ENCODE results near the gene CNTFR.

The CNTFR gene

GRCh38 chr9:34635556-34635955, 46.0 kb upstream of the CNTFR start:
- H3K36me3 Mint-ChIP-seq (ENCODE audit: low read depth) = peaks cover 6% of the 10 kb centered on the region
- H3K27me3 Mint-ChIP-seq (ENCODE audit: low read depth) = peaks cover 26% of the 10 kb centered on the region
- H3K27ac Mint-ChIP-seq = no peak overlapping the region
- H3K4me1 Mint-ChIP-seq = peaks cover 31% of the 10 kb centered on the region
- no peaks in the 10 kb centered on the region for H3K9me3 Mint-ChIP-seq
- no peak for TF ChIP-seq CTCF (IDR thresholded peaks at IDR 0.05; ENCODE audit: unreplicated experiment in 3 of 3)
- peak overlapping the region; percentile 71 to 80 (median 78) for H3K4me3 Mint-ChIP-seq

GRCh38 chr9:34634551-34635248, 45.2 kb upstream of the CNTFR start:
- H3K9me3 Mint-ChIP-seq = no peaks in the 10 kb centered on the region
- peak overlapping the region; percentile 56 to 72 (median 72) for H3K4me3 Mint-ChIP-seq
- peaks cover 35% of the 10 kb centered on the region for H3K27me3 Mint-ChIP-seq (ENCODE audit: low read depth)
- peak overlapping the region in 1 of 3 experiments; percentile 49 for H3K27ac Mint-ChIP-seq
- peaks cover 31% of the 10 kb centered on the region for H3K4me1 Mint-ChIP-seq
- TF ChIP-seq CTCF (IDR thresholded peaks at IDR 0.05; ENCODE audit: unreplicated experiment in 3 of 3) = no peak
- H3K36me3 Mint-ChIP-seq (ENCODE audit: low read depth) = peaks cover 6% of the 10 kb centered on the region

- Mint-ChIP-seq H3K9me3 (no peaks in the 10 kb centered on the region), H3K4me3 (peak overlapping the region; percentile 37 to 72 (median 72)), H3K4me1 (peaks cover 31% of the 10 kb centered on the region), H3K27ac (peak overlapping the region in 2 of 3 experiments; percentile 49 to 59), H3K36me3 (ENCODE audit: low read depth) (peaks cover 6% of the 10 kb centered on the region), H3K27me3 (ENCODE audit: low read depth) (peaks cover 42% of the 10 kb centered on the region)
- peak; percentile 81 to 90 (median 83) for TF ChIP-seq CTCF (IDR thresholded peaks at IDR 0.05; ENCODE audit: unreplicated experiment in 3 of 3)
Observed at GRCh38 chr9:34633851-34634550, 44.5 kb upstream of the CNTFR start.

GRCh38 chr9:34633166-34633565, 43.6 kb upstream of the CNTFR start:
- Mint-ChIP-seq H3K27ac (no peak overlapping the region), H3K9me3 (no peaks in the 10 kb centered on the region), H3K36me3 (ENCODE audit: low read depth) (peaks cover 6% of the 10 kb centered on the region), H3K4me1 (peaks cover 31% of the 10 kb centered on the region), H3K27me3 (ENCODE audit: low read depth) (peaks cover 49% of the 10 kb centered on the region), H3K4me3 (no peak overlapping the region)
- no peak for TF ChIP-seq CTCF (IDR thresholded peaks at IDR 0.05; ENCODE audit: unreplicated experiment in 3 of 3)

GRCh38 chr9:34630402-34631154, 41.1 kb upstream of the CNTFR start:
- no peak for TF ChIP-seq CTCF (IDR thresholded peaks at IDR 0.05; ENCODE audit: unreplicated experiment in 3 of 3)
- H3K4me1 Mint-ChIP-seq = peaks cover 23% of the 10 kb centered on the region
- H3K9me3 Mint-ChIP-seq = no peaks in the 10 kb centered on the region
- no peak overlapping the region for H3K27ac Mint-ChIP-seq
- peaks cover 75% of the 10 kb centered on the region for H3K27me3 Mint-ChIP-seq (ENCODE audit: low read depth)
- H3K4me3 Mint-ChIP-seq = peak overlapping the region; percentile 48 to 77 (median 62)
- H3K36me3 Mint-ChIP-seq (ENCODE audit: low read depth) = peaks cover 6% of the 10 kb centered on the region

All from nephron (organoid).